DMS153 treated with DMSO at 0.1 percent for 48 hours (cell line): ENCODE measurements around the gene MUSTN1.

Source experiments
- DNase-seq: peaks from one replicate; lab custom pipeline; 2025; ENCODE audit not compliant: unreplicated experiment; lab: John Stamatoyannopoulos, UW

Gene MUSTN1

GRCh38 chr3:52834871-52835501 lies at the start of gene MUSTN1:
MUSTN1 (minus strand) TSS chr3:52835019; CDS start chr3:52834948, 71 bp downstream.
- DNase-seq: no peak

- no peak for DNase-seq
Measured at GRCh38 chr3:52882377-52882776, 47.6 kb upstream of the MUSTN1 start.

- no peak for DNase-seq
Measured at GRCh38 chr3:52881871-52882270, 47.1 kb upstream of the MUSTN1 start.

- no peak for DNase-seq
Measured at GRCh38 chr3:52880474-52880873, 45.7 kb upstream of the MUSTN1 start.

GRCh38 chr3:52880047-52880446 lies 45.2 kb upstream of the MUSTN1 start:
- no peak for DNase-seq

GRCh38 chr3:52879581-52879980 lies 44.8 kb upstream of the MUSTN1 start:
- DNase-seq: no peak

GRCh38 chr3:52879090-52879489 lies 44.3 kb upstream of the MUSTN1 start:
- DNase-seq: no peak

- DNase-seq: no peak
Measured at GRCh38 chr3:52877085-52877484, 42.3 kb upstream of the MUSTN1 start.

- DNase-seq: no peak
Measured at GRCh38 chr3:52874864-52875587, 40.2 kb upstream of the MUSTN1 start.

GRCh38 chr3:52874160-52874701 lies 39.4 kb upstream of the MUSTN1 start:
- no peak for DNase-seq

- DNase-seq: no peak
Measured at GRCh38 chr3:52873433-52874159, 38.8 kb upstream of the MUSTN1 start.

- DNase-seq: no peak
Measured at GRCh38 chr3:52872245-52872644, 37.4 kb upstream of the MUSTN1 start.

- DNase-seq: no peak
Measured at GRCh38 chr3:52871761-52872160, 36.9 kb upstream of the MUSTN1 start.

GRCh38 chr3:52870471-52870870 lies 35.7 kb upstream of the MUSTN1 start:
- no peak for DNase-seq

- DNase-seq: no peak
Measured at GRCh38 chr3:52866427-52866826, 31.6 kb upstream of the MUSTN1 start.

- DNase-seq: no peak
Measured at GRCh38 chr3:52865994-52866393, 31.2 kb upstream of the MUSTN1 start.

- no peak for DNase-seq
Measured at GRCh38 chr3:52860424-52860768, 25.6 kb upstream of the MUSTN1 start.

GRCh38 chr3:52859686-52860423 lies 25.0 kb upstream of the MUSTN1 start:
- no peak for DNase-seq

GRCh38 chr3:52857864-52858263 lies 23.0 kb upstream of the MUSTN1 start:
- no peak for DNase-seq

- no peak for DNase-seq
Measured at GRCh38 chr3:52857133-52857532, 22.3 kb upstream of the MUSTN1 start.

- DNase-seq: no peak
Measured at GRCh38 chr3:52856666-52857065, 21.8 kb upstream of the MUSTN1 start.
